GM10266 (cell line): Measurements from ENCODE around the gene POLR2I.

Source experiments
- DNase-seq: peaks from one replicate; pipeline ENCODE4 v3.0.0; 2012; ENCODE audit errors: extremely low spot score
- TF ChIP-seq, protein P1 (sequence below): IDR thresholded peaks from 2 replicates; pipeline ENCODE4 v1.5.1; 2012; ENCODE audit warnings: mild to moderate bottlenecking, low read depth; ENCODE audit not compliant: control insufficient read depth, insufficient read depth; ENCODE audit errors: missing control alignments

The POLR2I gene

DNA sequence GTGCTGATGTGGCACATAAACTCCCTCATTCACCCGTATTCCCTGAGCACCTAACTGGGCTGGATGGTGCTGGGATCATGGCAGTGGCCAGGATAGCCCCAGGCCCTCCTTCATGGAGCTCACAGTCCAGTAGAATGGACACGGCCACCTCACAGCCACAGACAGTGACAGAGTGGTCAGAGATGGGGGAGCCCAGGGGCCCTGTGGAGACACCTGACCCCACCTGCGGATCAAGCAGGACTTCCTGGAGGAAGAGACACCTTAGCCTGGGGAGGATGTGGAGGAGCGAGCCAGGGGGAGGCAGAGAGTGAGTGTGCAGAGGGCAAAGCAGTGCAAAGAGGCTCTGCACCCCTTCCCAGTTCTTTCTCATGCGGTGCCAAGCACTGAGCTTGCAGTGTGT, 24.8 kb downstream of the POLR2I start:
- TF ChIP-seq, protein P1, sequence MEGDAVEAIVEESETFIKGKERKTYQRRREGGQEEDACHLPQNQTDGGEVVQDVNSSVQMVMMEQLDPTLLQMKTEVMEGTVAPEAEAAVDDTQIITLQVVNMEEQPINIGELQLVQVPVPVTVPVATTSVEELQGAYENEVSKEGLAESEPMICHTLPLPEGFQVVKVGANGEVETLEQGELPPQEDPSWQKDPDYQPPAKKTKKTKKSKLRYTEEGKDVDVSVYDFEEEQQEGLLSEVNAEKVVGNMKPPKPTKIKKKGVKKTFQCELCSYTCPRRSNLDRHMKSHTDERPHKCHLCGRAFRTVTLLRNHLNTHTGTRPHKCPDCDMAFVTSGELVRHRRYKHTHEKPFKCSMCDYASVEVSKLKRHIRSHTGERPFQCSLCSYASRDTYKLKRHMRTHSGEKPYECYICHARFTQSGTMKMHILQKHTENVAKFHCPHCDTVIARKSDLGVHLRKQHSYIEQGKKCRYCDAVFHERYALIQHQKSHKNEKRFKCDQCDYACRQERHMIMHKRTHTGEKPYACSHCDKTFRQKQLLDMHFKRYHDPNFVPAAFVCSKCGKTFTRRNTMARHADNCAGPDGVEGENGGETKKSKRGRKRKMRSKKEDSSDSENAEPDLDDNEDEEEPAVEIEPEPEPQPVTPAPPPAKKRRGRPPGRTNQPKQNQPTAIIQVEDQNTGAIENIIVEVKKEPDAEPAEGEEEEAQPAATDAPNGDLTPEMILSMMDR = no peak
- no peak for DNase-seq

DNA sequence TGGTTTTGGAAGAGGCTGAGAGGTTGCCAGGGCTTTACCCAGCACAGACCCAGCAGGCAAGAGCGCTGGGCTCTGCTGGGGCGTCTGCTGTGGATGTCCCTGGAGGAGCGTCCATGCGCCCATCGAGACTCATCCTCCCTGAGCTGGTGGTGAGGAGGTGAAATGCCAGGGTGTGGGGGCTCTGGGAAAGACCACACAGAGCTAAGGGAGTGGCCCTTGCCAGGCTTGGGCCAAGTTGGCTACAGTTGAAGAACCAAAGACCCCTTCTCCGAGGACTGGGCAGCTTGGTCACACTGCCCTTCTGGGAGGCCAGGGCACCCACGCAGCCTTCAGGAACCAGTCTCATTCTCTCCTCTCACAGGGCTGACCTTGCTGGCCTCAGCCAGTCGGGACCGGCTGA, 28.3 kb downstream of the POLR2I start:
- no peak for DNase-seq
- TF ChIP-seq, protein P1 = no peak

DNA sequence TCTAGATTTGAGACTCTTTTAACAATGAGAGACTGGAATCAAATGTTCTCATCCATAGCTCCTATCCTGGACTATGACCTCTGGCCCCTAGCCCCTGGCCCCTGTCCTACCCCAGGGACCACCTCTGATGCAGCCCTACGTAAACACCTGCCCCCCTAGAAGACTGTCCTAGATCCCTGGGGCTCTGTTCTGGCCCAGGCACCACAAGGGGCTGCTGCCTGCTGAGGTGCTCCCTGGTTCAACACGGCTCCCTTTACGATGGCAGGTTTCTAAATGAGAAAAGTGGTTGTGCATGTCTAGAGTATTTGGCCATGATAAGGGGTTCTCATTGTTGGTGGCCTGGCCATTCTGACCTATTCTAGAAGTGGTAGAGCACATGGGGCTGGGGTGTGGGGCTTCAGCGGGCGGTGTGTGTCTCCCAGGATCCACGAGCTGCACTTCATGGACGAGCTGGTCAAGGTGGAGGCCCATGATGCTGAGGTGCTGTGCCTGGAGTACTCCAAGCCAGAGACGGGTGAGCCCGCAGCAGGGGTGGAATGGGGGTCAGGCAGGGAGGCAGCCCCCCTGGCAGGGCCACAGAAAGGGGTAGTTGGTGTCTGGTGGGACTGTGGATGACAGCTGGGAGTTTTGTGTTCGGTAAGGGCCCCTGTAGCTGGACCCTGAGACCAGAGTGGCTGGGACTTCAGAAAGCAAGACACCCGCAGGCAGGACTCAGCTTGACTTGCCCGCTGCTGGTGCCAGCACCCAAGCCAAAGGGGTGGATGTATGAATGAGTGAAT, 30.3 kb downstream of the POLR2I start:
- TF ChIP-seq, protein P1 = no peak

DNA sequence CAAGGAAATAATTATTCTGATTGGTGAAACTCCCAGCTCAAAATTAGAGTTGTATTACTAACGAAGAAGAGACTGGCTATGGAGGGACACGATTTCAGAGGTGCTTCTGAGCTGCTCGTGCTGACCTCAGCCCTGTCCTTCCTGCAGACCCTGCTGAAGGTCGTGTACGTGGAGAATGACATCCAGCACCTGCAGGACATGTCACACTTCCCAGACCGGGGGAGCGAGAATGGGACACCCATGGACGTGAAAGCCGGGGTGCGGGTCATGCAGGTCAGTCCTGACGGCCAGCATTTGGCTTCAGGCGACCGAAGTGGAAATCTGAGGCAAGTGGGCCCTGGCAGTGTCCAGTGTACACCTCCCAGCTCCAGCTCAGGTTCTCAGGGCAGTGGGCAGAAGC, 31.8 kb downstream of the POLR2I start:
- TF ChIP-seq, protein P1 = no peak
- DNase-seq = no peak

More for the DNA sequence above, 30.3 kb downstream of the POLR2I start:
- no peak for DNase-seq

DNA sequence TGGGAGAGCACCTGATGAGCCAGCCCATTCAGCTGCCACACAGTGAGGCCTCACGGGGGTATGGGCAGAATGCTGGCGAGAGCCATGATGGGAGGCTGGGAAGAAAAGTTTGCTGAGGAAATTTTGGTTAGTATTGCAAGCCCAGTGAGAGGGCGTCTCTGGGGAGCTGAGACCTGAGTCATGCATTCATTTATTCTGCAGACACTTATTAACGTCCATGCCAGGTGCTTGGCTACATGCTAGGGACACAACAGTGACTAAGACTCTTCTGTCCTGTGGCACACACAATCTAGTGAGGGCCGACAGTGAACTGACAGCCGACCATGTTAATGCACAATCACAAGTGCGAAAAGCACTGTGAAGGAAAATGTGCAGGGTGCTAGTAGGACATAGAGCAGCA, 32.8 kb downstream of the POLR2I start:
- no peak for DNase-seq

DNA sequence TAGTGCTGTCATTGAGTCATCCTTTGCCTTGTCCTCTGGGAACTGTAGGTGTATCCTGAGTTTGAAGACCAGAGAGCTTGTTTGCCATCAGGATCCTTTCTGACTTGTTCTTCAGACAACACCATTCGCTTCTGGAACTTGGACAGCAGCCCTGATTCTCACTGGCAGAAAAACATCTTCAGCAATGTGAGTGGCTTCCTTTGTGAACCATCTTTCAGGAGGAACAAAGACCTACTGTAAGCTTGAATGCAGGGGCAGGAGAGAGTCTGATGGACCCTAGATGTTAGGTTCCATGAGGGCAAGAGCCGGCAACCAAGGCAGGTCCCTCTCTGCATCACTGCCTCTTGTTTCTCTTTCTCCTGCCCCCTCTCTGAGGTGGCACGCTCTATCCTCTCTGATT, 33.3 kb downstream of the POLR2I start:
- DNase-seq = no peak
- TF ChIP-seq, protein P1 = no peak

More for the DNA sequence above, 32.8 kb downstream of the POLR2I start:
- TF ChIP-seq, protein P1 = no peak

DNA sequence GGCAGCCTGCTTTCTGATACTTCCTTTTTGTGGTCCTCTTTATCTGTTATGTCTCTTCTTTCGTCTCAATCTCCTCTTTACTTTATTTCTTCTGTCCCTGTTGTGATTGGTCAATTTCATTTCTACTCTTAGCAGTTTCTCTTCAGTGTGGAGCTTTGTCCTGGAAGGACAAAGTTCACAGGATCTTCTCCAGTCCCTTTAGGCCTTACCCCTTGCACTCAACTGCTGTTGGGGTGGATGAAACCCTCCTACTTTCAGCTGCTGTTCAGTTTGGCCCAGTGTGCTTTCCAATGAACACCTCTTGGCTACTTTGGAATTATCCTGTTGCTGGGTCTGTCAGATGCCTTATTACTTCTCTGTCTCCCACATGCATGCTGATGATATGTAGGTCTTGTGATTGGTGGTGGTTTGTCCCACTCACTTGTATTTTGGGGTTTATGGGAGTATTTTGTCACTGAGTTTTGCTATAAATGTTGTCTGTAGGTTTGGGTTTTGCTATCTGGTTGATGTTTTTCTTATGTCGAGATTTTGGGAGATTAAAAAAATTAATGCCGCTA, 35.2 kb downstream of the POLR2I start:
- TF ChIP-seq, protein P1 = no peak
- no peak for DNase-seq
